GM19023 (cell line): ENCODE measurements around the gene PRICKLE4.
"Not testable (repeated sequence)": the region's sequence is repeated elsewhere in the genome, so short reads cannot be mapped to it uniquely, and the experiment has no call there.

Experiments
- ATAC-seq: cut with Tn5 transposase; IDR thresholded peaks from one replicate; pipeline ENCODE4 v1.9.1; 2021; ENCODE audit warnings: mild to moderate bottlenecking, moderate library complexity; ENCODE audit not compliant: unreplicated experiment

PRICKLE4 gene

DNA sequence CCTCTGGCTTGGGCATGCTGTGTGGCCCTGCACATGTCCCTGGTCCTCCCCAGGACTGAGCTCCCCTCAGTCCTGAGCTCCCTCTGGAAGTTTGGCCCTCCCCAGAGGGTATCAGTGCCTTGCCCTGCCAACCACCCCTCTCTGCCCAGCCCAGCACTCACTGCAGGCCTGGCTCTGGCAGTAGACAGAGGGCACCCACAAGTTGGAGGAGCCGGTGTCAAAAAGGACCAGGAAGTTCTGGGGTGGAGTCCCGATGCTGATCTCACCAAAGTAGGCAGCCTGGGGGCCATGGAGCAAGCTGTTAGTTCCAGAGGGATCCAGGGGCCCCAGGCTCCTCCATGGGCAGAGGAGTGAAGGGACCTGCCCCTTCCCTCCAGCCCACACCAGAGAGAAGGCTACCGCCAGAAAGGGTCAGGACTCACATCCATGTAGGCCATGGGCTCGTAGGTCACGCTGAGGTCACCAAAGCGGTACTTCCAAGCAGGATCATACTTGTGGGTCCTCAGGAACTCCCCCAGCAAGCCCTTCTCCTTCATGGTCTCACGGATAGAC, 36.3 kb upstream of the PRICKLE4 start:
- no peak for ATAC-seq

DNA sequence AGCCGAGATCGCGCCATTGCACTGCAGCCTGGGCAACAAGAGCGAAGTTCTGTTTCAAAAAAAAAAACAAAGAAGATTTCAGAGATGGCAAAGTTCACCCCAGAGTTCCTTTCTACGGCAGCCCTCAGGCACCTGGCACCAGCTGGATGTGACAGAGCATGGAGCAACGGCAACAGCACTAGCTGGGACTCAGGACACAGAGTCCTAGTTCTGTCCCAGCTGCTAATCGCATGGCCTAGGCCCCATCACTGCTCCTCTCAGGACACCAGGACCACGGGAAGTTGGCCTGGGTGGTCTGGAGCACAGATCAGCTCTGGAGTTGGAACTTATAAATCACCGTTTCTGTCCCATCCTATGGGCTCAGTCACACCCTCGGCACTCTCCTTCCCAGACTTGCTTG, 34.5 kb upstream of the PRICKLE4 start:
- no peak for ATAC-seq

DNA sequence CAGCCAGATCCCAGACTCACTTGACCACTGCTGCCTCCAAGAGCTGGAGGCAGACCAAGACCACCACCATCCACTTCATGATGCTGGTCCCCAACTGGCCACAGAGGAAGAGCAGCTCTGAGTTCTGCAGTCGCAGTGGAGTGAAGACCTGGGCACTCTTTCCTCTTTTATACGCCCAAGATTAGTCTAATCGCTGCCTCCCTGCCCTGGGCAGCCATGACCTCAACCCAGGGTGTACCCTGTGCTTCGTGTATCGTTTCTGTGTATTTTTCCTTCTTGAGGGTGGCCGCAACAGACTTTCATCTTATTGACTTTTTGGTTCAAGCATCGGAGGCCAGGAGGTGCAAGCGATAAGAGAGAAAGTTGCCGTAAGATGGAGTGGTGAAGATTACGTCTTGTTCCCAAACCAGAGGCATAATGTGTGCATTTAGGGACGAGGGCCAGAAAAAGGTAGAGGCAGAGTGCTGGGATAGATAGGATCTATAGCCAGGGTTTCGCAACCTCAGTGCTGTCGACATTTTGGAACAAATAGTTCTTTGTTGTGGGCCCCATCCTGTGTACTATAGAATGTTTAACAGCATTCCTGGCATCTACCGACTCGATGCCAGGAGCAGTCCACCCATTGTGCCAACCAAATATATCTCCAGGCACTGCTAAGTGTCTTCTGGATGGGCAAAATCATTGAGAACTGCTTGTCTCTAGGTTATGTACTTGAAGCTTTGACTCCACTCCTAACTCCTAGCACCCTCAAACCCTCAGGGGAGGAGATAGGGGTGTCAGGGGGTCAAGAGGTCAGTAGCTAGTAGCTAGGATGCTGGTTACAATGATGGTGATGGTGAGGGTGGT, 33.1 kb upstream of the PRICKLE4 start, which contains the start of gene PGC:
TSS of gene PGC (minus strand) at position 142 of the 846 bp plus-strand sequence. CDS start at position 79, 63 bp downstream.
- no peak for ATAC-seq

DNA sequence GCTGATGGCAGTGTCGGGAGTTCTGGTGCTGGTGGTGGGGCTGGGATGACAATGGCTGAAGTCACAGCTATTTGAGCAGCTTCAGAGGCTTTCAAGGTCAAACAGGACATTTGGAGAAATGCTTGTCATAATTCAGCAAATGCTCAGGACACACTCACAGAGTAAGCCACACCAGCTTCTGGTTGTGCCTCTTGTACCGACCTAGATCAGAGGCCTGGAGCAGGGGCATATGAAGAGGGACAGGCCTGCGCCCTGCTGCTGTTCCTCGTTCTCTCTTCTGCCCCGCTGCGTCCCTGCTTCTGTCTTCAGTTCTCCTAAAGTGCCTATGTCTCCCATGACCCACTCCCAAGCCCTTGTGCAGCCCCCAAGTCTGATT, 32.5 kb upstream of the PRICKLE4 start:
- ATAC-seq = no peak

DNA sequence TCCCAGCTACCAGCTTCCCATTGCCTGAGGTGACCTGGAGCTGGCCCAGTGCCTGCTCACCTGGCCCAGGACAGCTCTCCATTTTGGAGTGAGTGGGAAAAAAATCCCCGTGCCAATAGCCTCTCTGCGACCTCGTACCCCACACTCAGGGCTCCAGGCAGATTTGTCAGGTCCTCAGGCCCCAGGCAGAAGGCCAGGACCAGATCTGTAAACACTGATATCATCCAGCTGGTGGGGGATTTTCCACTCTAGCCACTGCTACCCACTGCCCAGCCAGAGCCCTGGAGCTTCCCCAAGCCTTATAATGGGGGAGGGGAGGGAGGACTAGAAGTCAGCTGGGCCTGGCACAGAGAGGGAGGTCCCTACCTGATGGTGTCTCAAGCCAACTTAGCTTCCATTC, 32.0 kb upstream of the PRICKLE4 start:
- no peak for ATAC-seq

DNA sequence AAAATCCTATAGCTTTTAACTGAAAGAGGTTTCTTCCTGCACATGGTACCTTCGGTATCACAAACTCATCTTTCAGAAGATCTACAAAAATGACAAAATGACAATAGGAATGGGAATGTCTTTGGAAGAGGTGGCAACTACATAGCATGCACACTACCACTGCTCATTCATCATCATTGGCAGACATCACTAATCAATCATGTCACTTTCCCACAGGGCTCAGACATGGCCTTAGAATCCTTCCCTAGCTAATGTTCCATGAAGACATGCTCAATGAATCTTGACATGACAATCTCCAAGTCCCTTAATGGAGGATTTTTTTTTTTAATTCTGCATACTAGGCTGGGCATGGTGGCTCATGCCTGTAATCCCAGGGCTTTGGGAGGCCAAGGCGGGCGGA, 30.2 kb upstream of the PRICKLE4 start:
- ATAC-seq = no peak

DNA sequence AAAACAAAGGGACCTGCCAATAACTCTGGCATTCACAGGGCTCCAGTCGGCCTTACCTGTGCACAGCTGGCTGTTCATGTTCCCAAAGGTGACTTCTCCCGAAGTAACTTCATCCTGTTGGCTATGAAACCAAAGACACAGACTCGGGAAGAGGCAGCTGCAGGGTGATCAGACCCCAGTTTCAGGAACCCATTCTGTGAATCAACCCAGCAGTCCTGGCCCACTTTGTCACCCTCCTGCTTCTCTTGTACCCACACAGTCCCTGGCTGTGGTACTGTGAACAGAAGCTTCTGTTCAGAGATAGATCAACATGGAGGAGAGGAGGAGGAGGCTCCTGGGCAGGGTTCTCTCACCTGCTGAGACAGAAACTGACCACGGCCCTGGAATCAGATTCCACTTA, 24.7 kb upstream of the PRICKLE4 start:
- ATAC-seq = no peak

DNA sequence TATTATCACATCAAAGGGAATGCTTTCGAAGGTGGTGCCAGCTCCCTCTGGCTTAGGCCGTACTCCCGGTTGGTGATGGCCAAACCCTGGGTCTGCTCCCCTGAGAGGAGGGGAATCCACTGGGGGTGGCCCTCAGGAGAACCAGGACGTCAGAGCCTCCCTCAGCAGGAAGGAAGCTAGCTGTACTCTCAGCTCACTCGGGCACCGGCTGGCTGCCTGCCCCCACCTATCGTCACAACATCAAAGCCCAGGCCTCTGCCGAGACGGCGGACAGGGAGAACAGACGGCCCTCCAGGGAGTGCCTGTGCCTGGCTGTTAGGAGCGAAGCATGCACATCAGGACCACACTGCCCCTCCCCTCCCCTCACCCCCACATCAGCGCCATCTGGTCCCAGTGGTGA, 24.2 kb upstream of the PRICKLE4 start:
- ATAC-seq = no peak

DNA sequence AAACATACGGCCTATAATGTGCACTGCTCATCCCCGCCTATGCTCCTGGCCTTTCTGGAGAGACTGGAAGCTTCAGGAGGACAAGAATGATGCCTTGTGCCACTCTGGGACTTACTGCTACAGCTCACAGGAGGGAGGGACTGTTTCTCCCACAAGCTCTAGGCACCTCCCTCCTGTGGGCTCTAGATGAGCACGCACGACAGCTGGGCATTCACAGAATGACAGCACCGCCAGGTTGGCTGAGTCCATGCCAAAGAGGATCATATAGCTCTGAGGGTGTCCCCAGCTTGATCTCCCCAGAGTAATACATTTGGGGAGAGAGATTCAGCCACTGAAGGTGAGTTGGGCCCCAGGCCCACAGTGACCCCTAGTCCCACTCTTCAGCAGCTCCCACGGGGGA, 23.3 kb upstream of the PRICKLE4 start:
- no peak for ATAC-seq

DNA sequence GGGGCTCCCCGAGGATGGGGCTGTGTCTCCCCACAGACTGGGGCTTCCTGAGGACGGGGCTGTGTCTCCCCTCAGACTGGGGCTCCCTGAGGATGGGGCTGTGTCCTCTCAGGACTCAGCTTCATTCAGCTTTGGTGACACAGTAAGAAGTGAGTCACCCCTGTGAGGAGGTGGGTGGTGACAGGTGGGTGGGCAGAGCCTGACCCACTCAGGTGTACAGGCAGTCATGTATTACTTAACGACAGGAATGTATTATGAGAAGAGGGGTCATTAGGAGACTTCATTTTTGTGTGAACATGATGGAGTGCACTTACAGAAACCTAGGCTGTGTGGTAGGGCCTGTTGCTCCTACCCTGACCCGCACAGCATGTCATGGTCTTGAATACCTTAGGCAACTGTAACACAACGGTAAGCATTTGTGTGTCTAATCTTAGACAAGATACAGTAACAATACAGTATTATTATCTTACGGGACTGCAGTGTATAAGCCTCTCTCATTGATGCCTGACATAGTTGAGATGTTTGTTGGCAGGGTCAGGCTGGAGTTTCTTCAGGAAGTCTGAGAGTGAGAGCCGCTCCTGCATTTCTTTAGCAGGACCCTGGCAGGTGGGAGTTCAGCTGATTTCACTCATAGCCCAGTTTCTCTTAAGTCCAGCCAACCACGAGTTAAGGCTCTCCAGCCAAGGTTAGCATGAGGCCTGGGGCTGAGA, 22.5 kb upstream of the PRICKLE4 start:
- ATAC-seq = no peak

DNA sequence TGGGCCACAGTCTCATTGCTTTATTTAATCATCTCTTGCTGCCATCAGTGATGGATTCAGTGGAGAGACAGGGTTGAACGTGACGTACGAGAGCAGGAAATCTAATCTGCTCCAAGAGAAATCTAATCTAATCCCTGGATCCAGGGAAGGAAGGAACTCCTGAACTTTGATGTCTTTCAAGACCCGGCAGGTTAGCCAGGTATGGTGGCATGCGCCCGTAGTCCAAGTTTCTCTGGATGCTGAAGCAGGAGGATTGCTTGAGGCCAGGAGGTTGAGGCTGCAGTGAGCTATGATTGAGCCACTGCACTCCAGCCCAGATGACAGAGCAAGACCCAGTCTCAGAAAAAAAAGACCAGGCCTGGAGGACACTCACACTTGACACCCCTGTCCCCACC, 21.9 kb upstream of the PRICKLE4 start:
- ATAC-seq = no peak

DNA sequence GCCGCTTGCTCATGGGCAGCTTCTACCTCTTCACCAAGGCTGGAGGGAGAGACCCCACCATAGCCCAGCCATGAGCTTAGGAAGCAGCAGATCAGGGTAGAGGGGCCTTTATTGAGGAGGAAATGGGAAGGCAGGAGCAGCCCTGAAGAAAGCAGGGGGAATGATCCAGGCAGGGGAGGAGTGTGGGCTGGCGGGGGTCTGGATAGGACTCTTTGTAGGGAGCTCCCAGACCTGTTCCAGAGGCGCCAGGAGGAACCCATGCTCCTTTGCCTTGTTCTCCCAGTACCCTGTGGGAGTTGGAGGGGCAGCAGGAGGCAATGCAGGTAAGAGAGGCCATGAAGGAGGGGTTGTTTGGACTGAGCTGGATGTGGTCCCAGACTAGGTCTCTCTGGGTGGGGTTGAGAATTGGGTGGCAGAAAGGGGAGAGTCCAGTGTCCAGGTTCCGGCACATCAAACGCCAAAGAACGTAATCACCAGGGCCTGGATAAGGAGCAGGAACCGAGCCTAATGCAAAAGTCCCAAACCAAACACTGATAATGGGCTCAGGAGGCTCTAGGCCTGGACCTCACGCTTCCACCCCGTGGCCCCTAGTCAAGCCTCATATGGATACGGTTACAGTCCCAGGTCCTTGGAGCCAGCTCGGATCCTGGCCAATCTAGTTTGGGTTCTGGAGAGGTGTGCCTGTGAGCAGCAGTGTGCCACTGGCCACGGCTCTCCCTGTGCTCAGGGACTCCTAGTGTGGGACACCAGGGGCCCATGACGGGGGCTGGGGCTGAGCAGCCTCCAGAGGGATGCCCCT, 21.3 kb upstream of the PRICKLE4 start:
- no peak for ATAC-seq

DNA sequence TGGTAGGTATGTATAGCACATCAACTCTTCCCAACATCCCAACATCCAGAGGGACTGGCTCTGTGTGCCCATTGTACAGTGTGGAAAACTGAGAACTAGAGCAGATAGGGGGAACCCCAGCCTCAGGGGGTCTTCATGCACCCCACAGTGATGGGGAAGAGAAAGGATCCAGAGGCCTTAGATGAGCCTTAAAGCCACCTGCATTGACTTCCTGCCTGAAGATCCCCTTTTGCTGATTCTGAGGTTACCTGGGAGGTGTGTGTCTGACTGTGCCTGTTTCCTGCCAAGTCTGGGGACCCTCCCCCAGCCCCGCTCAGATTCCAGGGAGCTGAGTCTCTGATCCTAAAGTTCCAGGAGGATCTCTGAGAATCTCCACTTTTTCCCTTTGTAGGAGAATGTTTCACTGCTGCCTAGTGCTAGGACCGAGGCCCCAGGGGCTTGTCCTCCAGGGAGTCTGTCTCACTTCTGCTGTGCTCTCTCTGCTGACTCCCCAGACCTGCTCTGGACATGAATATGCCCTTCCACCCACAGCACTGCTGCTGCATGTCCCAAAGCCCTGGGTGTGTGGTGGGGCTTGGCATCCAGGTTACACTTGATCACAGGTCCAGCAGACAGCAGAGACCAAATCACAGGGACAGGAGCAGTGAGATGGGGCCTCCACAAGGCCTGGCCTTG, 20.5 kb upstream of the PRICKLE4 start:
- ATAC-seq = no peak

DNA sequence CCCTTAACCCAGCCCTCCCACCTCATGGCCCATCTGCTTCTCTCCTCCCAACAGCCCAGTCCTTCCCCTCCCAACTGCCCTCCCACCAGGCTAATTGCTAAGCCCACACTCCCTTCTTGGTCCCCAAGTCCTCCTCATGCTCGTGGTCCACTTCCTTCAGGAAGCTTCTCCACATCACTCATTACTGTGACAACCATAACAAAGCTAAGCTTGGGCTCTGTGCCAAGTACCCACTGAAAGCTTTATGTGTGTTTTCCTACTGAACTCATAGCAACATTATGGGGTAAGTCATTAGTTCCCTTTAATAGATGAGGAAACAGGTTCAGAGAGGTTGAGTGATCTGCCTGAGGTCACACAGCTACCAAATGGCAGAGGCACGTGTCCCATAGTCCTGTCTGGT, 17.1 kb upstream of the PRICKLE4 start:
- ATAC-seq = no peak

DNA sequence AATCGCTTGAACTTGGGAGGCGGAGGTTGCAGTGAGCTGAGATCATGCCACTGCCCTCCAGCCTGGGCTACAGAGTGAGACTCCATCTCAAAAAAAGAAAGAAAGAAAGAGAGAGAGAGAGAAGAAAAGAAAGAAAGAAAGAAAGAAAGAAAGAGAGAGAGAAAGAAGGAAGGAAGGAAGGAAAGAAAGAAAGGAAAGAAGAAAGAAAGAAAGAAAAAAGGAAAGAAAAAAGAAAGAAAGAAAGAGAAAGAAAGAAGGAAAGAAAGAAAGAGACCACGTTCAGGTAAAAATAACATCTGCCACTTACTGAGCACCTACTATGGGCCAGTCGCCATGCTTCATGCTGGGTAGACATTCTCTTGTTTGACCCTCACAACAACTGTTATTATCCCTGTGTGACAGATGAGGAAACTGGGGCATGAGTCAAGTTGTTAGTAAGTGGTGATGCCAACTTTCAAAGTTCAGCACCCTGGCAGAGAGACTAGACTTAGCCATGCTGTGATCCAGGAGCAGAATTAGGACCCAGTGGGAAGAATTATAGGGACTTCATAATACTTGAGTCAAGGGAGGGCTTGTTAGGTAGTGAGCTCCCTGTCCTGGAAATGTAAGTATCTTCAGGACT, 14.4 kb upstream of the PRICKLE4 start:
- ATAC-seq = not testable (repeated sequence)

DNA sequence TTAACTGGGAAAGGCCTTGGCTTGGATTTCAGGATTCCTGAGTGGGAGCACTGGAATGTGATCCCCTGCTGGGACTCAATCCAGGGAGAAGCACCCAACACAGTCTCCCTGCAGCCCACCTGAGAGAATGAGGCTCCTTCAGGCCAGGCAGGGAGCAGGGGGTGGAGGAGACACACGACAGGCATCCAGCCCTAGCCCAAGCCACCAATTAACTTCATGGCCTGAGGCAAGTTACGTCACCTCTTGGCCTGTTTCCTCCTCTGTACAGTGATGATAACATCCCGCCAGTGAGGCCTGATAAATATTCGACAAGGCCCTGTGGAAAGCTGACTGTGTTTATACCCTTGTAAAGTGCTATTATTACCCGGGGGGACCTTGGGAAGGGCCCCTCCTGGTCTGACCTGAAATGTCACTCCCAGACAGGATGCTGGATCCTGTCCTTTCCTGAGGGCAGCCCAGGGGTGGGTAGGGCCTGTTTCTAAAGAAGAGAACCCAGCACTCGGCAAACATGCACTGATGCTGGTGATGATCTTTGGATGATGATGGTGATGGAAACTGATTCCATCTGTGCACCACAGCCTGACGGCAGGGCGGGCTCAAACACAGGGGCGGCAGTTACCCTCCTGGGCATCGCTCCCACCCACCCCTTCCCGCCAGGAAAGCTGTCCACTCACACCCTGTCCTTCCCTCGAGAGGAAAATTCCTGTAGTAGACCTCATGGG, 13.3 kb upstream of the PRICKLE4 start:
- no peak for ATAC-seq

DNA sequence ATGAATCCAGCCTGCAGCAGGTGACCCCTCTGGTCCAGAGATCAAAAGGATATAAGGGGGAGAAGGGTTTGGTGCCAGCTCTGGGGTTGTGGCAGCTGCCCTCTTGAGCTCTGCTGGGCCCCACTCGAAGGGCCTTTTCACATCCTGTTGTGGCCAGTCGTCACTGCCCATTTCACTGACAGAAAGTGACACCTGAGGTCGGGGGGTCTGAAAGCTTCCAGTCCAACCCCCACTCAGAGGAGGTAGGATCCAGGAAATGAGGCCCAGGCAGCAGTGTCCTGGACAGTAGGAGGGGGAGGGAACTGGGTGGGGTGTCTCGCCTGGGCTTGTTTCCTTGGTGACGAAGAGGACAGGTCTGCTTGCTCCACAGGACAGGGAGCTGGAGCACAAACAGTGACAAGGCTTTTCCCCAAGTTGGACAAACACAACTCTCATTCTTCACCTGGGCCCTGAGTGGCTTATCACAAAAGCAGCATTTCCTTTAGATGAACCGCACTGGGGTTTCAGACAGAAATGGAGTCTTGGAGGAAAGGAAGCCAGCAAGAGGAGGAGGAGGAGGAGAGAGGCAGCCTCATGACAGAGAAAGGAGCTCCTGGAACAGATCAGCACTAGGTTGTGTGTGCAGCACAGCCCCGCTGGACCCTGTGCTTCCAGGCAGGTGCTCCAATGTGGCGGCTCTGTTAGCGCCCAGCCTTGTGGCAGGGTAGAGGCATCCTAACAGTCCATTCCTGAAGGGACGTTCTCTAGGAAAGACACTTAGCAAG, 11.9 kb upstream of the PRICKLE4 start:
- no peak for ATAC-seq

DNA sequence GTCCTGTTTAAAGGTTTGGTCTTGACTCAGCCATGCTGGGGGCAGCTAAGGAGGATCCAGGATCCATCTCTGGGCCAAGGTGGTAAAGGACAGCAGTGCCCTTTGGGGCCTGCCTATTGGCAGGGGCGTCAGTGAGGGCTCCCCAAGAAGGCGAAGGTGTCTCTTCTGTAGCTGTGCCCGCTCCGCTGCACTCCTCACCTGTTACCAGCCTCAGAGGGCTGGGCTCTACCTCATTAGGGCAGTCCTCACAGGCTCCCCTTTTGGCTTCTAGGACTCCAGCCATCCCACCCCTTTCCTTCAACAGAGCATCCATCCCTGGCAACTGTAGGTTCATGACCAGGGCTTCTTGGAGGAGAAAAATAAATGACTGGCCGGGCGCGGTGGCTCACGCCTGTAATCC, 11.2 kb upstream of the PRICKLE4 start:
- ATAC-seq = no peak
